SJSA1 (cell line): Measurements from ENCODE around the gene GLCE. TPM values are rescaled to one million over a fixed set of nuclear protein-coding genes. Genes with fewer than 3 reads are reported as not detected.
"Not testable (repeated sequence)": the region's sequence is repeated elsewhere in the genome, so short reads cannot be mapped to it uniquely, and the experiment has no call there.

Experiments
- DNase-seq, 2 experiments: peaks; one replicate each; pipeline ENCODE4 v3.0.0-alpha.2; 2015 to 2020; ENCODE audit warnings: low spot score in 2 of 2, low read depth in 1 of 2
- H3K27ac ChIP-seq: fragments of 250-450 bp; sonication (Bioruptor Pico); 2 replicates; pipeline ENCODE4 v1.5.1; 2020; ENCODE audit warnings: mild to moderate bottlenecking, moderate library complexity
- H3K27me3 ChIP-seq: fragments of 250-450 bp; sonication (Bioruptor Pico); replicated peaks from 2 replicates; pipeline ENCODE4 v1.5.1; 2020; ENCODE audit warnings: mild to moderate bottlenecking, moderate library complexity
- H3K36me3 ChIP-seq: fragments of 250-450 bp; sonication (Bioruptor Pico); 2 replicates; pipeline ENCODE4 v1.5.1; 2020; ENCODE audit warnings: mild to moderate bottlenecking
- H3K4me1 ChIP-seq: fragments of 250-450 bp; sonication (Bioruptor Pico); replicated peaks from 2 replicates; pipeline ENCODE4 v1.6.1; 2021; ENCODE audit warnings: mild to moderate bottlenecking
- H3K4me3 ChIP-seq: fragments of 250-450 bp; sonication (Bioruptor Pico); 2 replicates; pipeline ENCODE4 v1.5.1; 2020; ENCODE audit warnings: mild to moderate bottlenecking
- H3K9me3 ChIP-seq: fragments of 250-450 bp; sonication (Bioruptor Pico); replicated peaks from 2 replicates; pipeline ENCODE4 v1.5.1; 2020; ENCODE audit warnings: mild to moderate bottlenecking
- total RNA-seq: library from RNA; depleted of rRNA; stranded (reverse); fragments of >200 nt; shearing (Covaris generic); gene quantifications from 2 replicates; pipeline ENCODE4 v1.2.3, GENCODE V29; 2014

GLCE gene
- total RNA-seq, 1 experiment from 2014 or later: 40.4 TPM

DNA sequence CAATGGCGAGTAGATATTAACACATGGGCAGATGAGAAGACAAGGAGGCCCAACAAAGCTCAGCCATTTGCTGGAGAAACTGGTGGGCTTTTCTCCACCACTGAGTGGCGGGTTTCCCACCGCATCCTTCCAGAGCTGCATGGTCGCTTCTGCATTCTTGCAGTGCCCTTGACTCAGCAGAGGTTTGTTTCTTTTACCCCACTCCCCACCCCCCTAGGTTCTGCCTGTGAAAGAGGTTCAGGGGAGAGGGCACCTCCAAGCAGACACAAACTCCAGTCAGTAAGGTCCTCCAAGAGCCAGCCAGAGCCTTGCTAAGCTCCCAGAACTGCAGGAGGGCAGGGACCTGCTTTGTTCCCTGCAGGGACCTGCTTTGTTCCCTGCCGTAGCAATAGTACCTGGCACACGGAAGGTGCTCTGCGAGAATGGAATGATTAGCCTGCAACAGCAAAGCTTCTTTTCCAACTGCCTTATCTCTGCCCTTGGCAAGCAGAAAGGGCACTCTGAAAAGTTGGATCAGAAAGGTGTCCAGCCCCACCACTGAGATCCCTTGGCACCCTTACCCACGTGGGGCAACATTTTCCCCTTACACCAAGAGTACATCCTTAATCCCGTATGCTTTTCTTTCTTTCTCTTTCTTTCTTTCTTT lies 139.6 kb downstream of the GLCE start:
- Histone ChIP-seq H3K4me3 (no peak overlapping the region), H3K9me3 (no peaks in the 10 kb centered on the region), H3K4me1 (peaks cover 62% of the 10 kb centered on the region), H3K27ac (no peak overlapping the region), H3K27me3 (no peaks in the 10 kb centered on the region), H3K36me3 (peaks cover 5% of the 10 kb centered on the region; the same call in 1 of the 2 replicates)
- DNase-seq: no peak

DNA sequence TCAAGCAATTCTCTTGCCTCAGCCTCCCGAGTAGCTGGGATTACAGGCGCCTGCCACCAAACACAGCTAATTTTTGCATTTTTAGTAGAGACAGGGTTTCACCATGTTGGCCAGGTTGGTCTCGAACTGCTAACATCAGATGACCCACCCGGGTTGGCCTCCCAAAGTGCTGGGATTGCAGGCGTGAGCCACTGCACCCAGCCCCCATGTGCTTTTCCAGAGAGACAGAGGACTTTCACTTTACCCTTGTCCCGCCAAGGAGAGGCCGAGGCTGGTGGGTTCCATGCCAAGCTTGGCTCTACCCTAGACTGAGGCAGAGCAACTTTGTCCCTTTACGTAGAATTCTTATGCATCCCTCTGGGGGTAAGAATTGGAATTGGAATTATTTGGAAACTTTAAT lies 140.7 kb downstream of the GLCE start:
- H3K4me1 ChIP-seq: peaks cover 60% of the 10 kb centered on the region
- H3K36me3 ChIP-seq, H3K4me3 ChIP-seq: not testable (repeated sequence)

DNA sequence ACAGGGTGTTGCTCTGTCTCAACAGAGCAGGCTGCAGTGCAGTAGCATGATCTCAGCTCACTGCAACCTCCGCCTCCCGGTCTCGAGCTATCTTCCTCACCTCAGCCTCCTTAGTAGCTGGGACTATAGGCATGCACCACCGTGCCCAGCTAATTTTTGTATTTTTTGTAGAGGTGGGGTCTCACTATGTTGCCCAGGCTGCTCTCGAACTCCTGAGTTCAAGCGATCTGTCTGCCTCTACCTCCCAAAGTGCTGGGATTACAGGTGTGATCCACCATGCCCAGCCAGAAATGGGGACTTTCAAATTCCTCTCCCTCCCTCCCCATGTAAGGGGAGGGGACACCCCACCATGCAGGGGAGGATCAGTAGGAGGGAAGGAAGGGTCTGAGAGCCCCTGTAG lies 141.7 kb downstream of the GLCE start:
- not testable (repeated sequence) for H3K9me3 ChIP-seq, H3K4me3 ChIP-seq, H3K27me3 ChIP-seq, DNase-seq, H3K27ac ChIP-seq
- peaks cover 11% of the 10 kb centered on the region for H3K36me3 ChIP-seq
- peaks cover 65% of the 10 kb centered on the region for H3K4me1 ChIP-seq

More for the DNA sequence above, 140.7 kb downstream of the GLCE start:
- not testable (repeated sequence) for H3K27ac ChIP-seq, H3K27me3 ChIP-seq, DNase-seq, H3K9me3 ChIP-seq

DNA sequence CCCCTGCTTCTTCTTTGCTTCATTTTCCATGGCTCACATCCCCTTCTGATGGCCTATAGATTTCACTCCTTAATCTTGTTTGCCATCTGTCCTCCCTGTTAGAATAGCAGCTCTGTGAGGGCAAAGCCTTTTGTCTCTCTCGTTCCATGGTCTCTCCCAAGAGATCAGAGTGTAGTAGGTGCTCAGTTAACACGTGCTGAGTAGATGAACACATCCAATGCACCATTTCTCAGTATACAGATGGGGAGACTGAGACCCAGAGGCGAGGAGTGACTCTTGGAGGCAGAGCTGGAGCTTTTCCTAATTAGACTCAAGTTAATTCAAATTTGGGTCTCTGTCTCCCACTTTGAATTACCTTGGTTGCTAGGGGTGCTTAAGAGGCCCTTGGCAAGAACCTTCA lies 142.5 kb downstream of the GLCE start:
- Histone ChIP-seq H3K4me3 (no peak overlapping the region), H3K4me1 (peaks cover 68% of the 10 kb centered on the region), H3K36me3 (peaks cover 13% of the 10 kb centered on the region), H3K27ac (no peak overlapping the region), H3K9me3 (no peaks in the 10 kb centered on the region), H3K27me3 (no peaks in the 10 kb centered on the region)
- DNase-seq: no peak

DNA sequence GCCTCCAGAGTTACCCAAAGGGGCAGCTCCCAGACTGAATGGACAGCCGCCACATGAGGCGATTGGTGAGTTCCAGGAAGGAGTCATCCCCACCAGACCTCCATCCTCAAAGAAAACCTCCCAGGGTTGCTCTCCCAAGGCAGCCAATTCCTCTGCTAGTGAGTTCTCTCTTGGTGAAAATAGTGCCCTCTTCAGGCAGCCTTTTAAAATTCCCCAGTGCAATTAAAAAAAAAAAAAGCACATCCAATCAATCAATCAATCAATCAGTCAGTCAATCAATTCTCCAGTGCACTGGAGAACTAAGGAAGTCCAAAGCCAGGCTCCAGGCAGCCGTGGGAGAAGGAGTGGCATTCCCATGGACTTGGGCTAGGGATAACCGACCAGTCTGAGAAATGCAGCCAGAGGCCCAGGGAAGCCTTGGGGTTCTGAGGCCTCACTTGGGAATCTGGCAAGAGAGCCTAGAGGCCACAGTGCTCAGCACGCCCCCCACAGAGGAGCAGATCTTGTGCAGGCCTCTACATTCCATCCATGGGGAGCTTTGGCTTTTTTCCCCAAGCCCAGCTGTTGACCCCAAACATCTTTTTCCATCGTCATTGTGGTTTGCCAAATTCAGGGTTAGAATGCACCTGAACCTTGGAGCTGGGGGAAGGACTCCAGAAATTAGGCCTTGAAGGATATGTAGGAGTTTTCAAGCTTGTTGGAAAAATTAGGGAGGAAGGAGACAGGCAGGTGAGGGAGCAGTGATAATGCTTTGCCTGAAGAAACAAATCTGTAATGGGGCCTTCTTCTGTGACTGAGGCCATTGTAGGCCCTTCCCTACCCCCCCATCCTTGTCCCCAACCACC lies 143.1 kb downstream of the GLCE start:
- Histone ChIP-seq H3K36me3 (peaks cover 13% of the 10 kb centered on the region), H3K27me3 (no peaks in the 10 kb centered on the region), H3K9me3 (no peaks in the 10 kb centered on the region), H3K27ac (peak overlapping the region; percentile 69), H3K4me1 (peaks cover 62% of the 10 kb centered on the region), H3K4me3 (no peak overlapping the region)
- no peak for DNase-seq

DNA sequence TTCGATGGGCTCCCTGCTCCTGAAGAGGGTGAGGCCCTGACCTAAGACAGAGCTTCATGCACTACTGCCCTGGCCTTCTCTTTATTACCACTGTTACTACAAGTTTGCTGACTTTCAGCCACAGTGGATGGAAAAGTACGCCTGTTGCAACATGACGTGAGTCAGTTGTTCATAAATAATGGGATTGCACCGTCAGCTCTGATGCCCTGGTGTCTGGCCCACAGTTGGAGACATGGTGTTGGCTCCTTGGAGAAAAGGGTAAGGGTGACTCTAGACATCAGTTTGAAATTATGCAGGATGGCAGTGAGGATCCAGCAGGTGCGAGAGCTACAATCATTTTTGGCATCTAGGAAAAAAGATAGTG lies 143.7 kb downstream of the GLCE start:
- Histone ChIP-seq H3K27me3 (no peaks in the 10 kb centered on the region), H3K27ac (peak overlapping the region; percentile 69), H3K36me3 (peaks cover 13% of the 10 kb centered on the region), H3K9me3 (no peaks in the 10 kb centered on the region), H3K4me1 (peaks cover 56% of the 10 kb centered on the region), H3K4me3 (no peak overlapping the region)
- DNase-seq: peak in 1 of 2 experiments; percentile 42

DNA sequence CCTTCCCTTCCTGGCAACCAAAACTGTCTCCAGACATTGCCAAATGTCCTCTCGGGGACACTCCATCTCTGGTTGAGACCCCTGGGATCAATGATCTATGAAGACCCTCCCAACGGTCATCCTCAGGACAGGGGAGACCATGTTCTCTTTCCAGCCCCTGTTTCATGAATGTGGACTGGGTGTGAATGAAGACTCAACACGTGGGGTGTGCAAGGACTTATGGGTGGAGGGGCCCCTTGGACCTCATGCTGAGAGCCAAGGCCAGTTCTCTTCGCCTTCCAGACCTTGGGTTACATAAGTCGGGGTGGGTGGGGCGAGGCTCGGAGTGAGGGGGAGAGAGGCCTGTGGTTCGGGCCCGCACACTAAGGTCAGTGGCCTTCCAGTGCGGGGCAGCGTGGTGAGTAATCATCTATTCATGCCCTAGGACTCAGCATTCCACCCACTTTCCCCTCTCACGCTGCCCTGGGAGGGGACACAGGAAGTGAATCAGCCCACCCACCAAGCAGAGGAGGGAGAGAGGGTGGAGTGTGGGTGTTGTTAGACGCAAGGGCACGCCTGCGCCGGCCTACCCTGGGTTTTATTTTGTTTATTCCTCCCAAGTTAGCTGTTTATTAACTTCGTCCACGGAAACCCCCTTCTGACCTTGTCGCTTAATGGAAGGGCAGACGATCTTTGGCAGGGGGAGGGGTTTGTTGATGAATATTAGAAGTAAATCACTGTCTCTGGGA lies 144.9 kb downstream of the GLCE start:
- Histone ChIP-seq H3K4me1 (peaks cover 45% of the 10 kb centered on the region), H3K36me3 (peaks cover 13% of the 10 kb centered on the region), H3K27me3 (no peaks in the 10 kb centered on the region), H3K9me3 (no peaks in the 10 kb centered on the region), H3K4me3 (no peak overlapping the region), H3K27ac (peak overlapping the region; percentile 79)
- peak; percentile 100 for DNase-seq

DNA sequence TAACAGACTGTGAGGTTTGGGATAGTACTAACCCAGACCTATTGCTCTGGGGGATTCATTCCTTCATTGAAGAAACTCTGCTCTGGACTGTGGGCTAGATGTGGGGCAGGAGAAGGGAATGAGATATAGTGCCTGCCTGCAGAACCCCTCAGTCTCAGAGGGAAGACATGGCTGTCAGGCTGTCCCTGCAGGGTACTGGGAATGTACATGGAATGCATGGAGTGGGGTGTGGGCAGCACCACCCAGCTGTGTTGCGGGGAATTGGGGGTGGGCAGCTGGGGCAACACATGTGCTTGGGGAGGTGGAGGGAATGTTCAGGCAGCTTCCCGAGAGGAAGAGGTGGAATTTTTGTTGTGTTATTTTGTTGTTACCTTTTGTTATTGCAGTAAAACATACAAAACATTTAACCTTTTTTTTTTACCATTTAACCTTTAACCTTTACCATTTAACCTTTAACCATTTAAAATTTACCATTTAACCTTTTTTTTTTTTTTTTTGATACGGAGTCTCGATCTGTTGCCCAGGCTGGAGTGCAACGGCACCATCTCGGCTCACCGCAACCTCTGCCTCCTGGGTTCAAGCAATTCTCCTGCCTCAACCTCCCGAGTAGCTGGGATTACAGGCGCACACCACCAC lies 145.6 kb downstream of the GLCE start:
- H3K4me3 ChIP-seq: no peak overlapping the region

DNA sequence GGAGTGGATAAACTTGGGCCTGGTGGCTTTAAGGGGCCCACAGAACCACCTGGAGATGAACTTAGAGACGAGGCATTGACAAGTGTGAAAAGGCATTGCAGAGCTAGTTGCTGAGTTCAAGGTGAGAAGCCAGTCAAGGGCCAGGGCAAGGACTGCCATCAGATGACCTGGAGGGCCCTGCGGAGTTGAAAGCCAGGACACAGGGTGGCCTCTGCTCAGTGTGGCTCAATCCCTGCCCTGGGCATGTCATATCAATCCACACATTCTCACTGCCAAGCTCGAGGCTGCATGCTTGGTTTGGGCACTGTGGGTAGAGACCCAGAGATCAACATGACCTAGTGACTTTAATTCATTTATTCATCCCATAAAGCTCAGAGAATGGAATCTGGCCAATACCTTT lies 147.5 kb downstream of the GLCE start:
- Histone ChIP-seq H3K9me3 (no peaks in the 10 kb centered on the region), H3K4me3 (no peak overlapping the region), H3K36me3 (peaks cover 13% of the 10 kb centered on the region), H3K27ac (no peak overlapping the region), H3K4me1 (peaks cover 59% of the 10 kb centered on the region), H3K27me3 (no peaks in the 10 kb centered on the region)
- DNase-seq: no peak

More for the DNA sequence above, 145.6 kb downstream of the GLCE start:
- Histone ChIP-seq H3K27me3 (no peaks in the 10 kb centered on the region), H3K4me1 (peaks cover 51% of the 10 kb centered on the region), H3K36me3 (peaks cover 13% of the 10 kb centered on the region), H3K27ac (peak overlapping the region; percentile 79), H3K9me3 (no peaks in the 10 kb centered on the region)
- peak in 1 of 2 experiments; percentile 68 for DNase-seq

DNA sequence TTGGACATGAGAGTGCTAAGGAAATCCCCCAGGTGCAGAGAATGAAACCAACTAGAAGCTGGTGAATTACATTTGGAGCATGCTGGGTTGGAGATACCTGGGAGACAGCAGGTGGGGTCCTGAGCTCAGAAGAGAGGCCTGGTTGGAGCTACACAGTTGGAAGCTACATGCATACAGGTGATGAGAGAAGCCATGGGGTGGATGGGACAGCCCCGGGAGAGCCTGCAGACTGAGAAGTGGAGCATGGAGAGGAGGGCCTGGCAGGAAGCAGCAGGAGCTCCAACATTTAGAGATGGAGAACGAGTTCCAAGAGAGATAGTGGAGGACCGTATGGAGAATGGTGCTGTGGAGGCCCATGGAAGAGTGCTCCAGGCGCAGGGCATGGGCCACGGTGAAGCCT lies 148.5 kb downstream of the GLCE start:
- DNase-seq: no peak

DNA sequence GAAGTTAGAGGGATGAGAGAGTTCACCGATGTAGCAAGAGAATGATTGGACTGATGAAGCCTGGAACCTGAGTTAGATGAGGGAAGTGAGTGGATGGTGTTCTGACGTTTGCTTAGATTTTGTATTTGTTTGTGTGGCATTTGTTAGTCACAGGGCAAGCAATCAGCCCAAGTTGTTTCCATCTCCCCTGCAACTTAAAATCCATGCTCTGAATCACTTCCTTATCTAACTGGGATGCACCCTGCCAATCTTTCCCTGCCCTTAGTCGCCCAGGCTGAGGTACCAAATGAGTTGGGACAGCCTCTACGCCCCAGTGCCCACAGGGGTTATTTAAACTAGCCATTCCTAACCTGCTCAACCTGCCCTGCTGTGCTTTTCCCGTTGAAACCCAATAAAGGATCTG lies 150.9 kb downstream of the GLCE start:
- no peaks in the 10 kb centered on the region for H3K9me3 ChIP-seq
- DNase-seq: peak; percentile 59 to 65
- peaks cover 8% of the 10 kb centered on the region; the same call in 1 of the 2 replicates for H3K36me3 ChIP-seq
- peaks cover 29% of the 10 kb centered on the region for H3K4me1 ChIP-seq
- no peaks in the 10 kb centered on the region for H3K27me3 ChIP-seq
- peak overlapping the region; percentile 83 for H3K27ac ChIP-seq
- H3K4me3 ChIP-seq: no peak overlapping the region

More for the DNA sequence above, 148.5 kb downstream of the GLCE start:
- H3K36me3 ChIP-seq: peaks cover 13% of the 10 kb centered on the region
- H3K4me1 ChIP-seq: peaks cover 51% of the 10 kb centered on the region
- H3K9me3 ChIP-seq: no peaks in the 10 kb centered on the region
- no peak overlapping the region for H3K4me3 ChIP-seq
- H3K27ac ChIP-seq: no peak overlapping the region
- H3K27me3 ChIP-seq: no peaks in the 10 kb centered on the region

DNA sequence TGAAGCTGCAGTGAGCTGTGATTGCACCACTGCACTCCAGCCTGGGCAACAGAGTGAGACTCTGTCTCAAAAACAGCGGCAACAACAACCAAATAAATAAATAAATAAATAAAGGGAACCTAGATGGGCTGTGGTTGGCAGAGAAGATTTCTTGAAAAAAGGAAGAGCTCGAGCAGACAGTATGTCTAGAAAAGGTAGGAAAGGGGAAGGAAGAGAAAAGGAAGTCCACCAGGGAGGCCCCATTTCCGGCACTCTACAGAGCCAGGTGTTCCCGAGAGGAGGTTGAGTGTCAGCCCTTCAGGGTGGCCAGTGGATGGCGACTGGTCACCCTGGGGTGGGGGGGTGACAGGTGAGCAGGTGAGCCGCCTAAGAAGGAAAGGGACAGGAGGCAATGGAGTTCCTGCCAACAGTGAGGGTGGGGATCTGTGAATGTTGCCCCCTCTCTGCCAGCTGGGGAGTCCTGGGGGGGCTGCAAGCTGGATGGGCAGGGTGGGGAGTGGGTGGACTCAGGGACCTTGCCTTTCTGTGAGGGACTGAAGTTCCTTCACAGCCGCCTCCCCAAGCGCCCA lies 153.1 kb downstream of the GLCE start:
- H3K4me3 ChIP-seq: no peak overlapping the region

DNA sequence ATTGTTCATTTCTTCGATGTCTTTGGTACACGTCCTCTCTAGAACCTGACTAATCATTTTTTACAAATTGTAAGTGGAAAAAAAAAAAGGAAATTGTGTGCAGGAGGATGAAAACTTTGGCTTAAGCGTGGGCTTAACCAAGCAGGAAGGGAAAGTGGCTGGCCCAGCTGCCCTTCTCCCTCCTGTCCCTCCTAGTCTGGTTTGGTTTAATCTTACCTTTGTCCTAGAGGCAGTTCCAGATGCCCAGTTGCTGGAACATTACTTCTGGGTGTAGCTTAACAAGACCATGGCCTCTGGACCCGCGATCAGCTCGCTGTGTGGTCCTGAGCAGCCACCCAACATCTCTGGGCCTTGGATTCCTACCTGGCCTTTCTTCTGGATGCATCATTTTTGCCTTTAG lies 153.7 kb downstream of the GLCE start:
- Histone ChIP-seq H3K27me3 (no peaks in the 10 kb centered on the region), H3K36me3 (no peaks in the 10 kb centered on the region), H3K4me3 (no peak overlapping the region), H3K4me1 (peaks cover 18% of the 10 kb centered on the region), H3K27ac (no peak overlapping the region), H3K9me3 (no peaks in the 10 kb centered on the region)
- no peak for DNase-seq

More for the DNA sequence above, 153.1 kb downstream of the GLCE start:
- H3K27ac ChIP-seq: no peak overlapping the region
- no peaks in the 10 kb centered on the region for H3K36me3 ChIP-seq
- H3K9me3 ChIP-seq: no peaks in the 10 kb centered on the region
- H3K27me3 ChIP-seq: no peaks in the 10 kb centered on the region
- H3K4me1 ChIP-seq: peaks cover 18% of the 10 kb centered on the region
- no peak for DNase-seq
